Endothelial cell (in vitro differentiated cells): ENCODE measurements around the gene LCLAT1. TPM values are rescaled to one million over a fixed set of nuclear protein-coding genes. Genes with fewer than 3 reads are reported as not detected.

Experiments
- DNase-seq: peaks from one replicate; pipeline ENCODE4 v3.0.0; 2021; ENCODE audit warnings: low spot score
- H3K27ac Mint-ChIP-seq: one replicate; pipeline ENCODE4 v1.8.0; 2021; ENCODE audit warnings: mixed read lengths, inconsistent platforms; ENCODE audit not compliant: unreplicated experiment
- H3K27me3 Mint-ChIP-seq: one replicate; pipeline ENCODE4 v1.8.0; 2021; ENCODE audit warnings: mild to moderate bottlenecking, moderate library complexity, mixed read lengths, inconsistent platforms; ENCODE audit not compliant: unreplicated experiment
- H3K36me3 Mint-ChIP-seq: one replicate; pipeline ENCODE4 v1.8.0; 2021; ENCODE audit warnings: mild to moderate bottlenecking, low read depth, mixed read lengths, inconsistent platforms; ENCODE audit not compliant: unreplicated experiment
- H3K4me1 Mint-ChIP-seq: one replicate; pipeline ENCODE4 v1.8.0; 2021; ENCODE audit warnings: mild to moderate bottlenecking, mixed read lengths, inconsistent platforms; ENCODE audit not compliant: unreplicated experiment
- H3K4me3 Mint-ChIP-seq: one replicate; pipeline ENCODE4 v1.8.0; 2021; ENCODE audit warnings: mild to moderate bottlenecking, mixed read lengths, inconsistent platforms; ENCODE audit not compliant: unreplicated experiment
- H3K9me3 Mint-ChIP-seq: one replicate; pipeline ENCODE4 v1.8.0; 2021; ENCODE audit warnings: mixed read lengths, inconsistent platforms; ENCODE audit not compliant: unreplicated experiment
- CTCF ChIP-seq: fragments of 200-600 bp; sonication (generic); IDR thresholded peaks from one replicate; pipeline ENCODE4 v1.5.0; 2021; ENCODE audit warnings: antibody characterized with exemption; ENCODE audit not compliant: unreplicated experiment
- total RNA-seq: library from RNA; stranded (reverse); fragmentation: NEBNext Ultra II Directional; extraction: Animal tissue kit (Norgen Biotek cat#: 25700); gene quantifications from one replicate; pipeline ENCODE4 v1.2.1, GENCODE V29; 2021; ENCODE audit not compliant: unreplicated experiment

Gene LCLAT1
- total RNA-seq, 1 donor from 2014 or later: 20.9 TPM

- Mint-ChIP-seq H3K4me3 (no peak overlapping the region), H3K27me3 (no peaks in the 10 kb centered on the region), H3K9me3 (no peaks in the 10 kb centered on the region), H3K36me3 (no peaks in the 10 kb centered on the region), H3K27ac (peak overlapping the region; percentile 26), H3K4me1 (peaks cover 10% of the 10 kb centered on the region)
- TF ChIP-seq CTCF: no peak
- no peak for DNase-seq
Measured at GRCh38 chr2:30481323-30481800, 34.3 kb downstream of the LCLAT1 start.

GRCh38 chr2:30482011-30482410 is 35.0 kb downstream of the LCLAT1 start:
- TF ChIP-seq CTCF: no peak
- no peaks in the 10 kb centered on the region for H3K36me3 Mint-ChIP-seq
- no peak overlapping the region for H3K27ac Mint-ChIP-seq
- no peak overlapping the region for H3K4me3 Mint-ChIP-seq
- H3K4me1 Mint-ChIP-seq: peaks cover 10% of the 10 kb centered on the region
- DNase-seq: no peak
- no peaks in the 10 kb centered on the region for H3K9me3 Mint-ChIP-seq
- H3K27me3 Mint-ChIP-seq: no peaks in the 10 kb centered on the region

GRCh38 chr2:30484145-30484544 is 37.1 kb downstream of the LCLAT1 start:
- Mint-ChIP-seq H3K36me3 (no peaks in the 10 kb centered on the region), H3K4me1 (peaks cover 10% of the 10 kb centered on the region), H3K9me3 (no peaks in the 10 kb centered on the region), H3K27me3 (no peaks in the 10 kb centered on the region), H3K4me3 (no peak overlapping the region), H3K27ac (no peak overlapping the region)
- no peak for DNase-seq
- no peak for TF ChIP-seq CTCF

GRCh38 chr2:30484995-30485394 is 37.9 kb downstream of the LCLAT1 start:
- no peak overlapping the region for H3K4me3 Mint-ChIP-seq
- H3K4me1 Mint-ChIP-seq: peaks cover 10% of the 10 kb centered on the region
- H3K27me3 Mint-ChIP-seq: no peaks in the 10 kb centered on the region
- H3K27ac Mint-ChIP-seq: no peak overlapping the region
- H3K9me3 Mint-ChIP-seq: no peaks in the 10 kb centered on the region
- DNase-seq: no peak
- H3K36me3 Mint-ChIP-seq: no peaks in the 10 kb centered on the region
- TF ChIP-seq CTCF: no peak

GRCh38 chr2:30486655-30487054 is 39.6 kb downstream of the LCLAT1 start:
- Mint-ChIP-seq H3K4me1 (no peaks in the 10 kb centered on the region), H3K36me3 (no peaks in the 10 kb centered on the region), H3K27me3 (no peaks in the 10 kb centered on the region), H3K9me3 (no peaks in the 10 kb centered on the region), H3K27ac (no peak overlapping the region), H3K4me3 (no peak overlapping the region)
- TF ChIP-seq CTCF: no peak
- DNase-seq: no peak
